Fibroblast of lung (primary cell): ENCODE data around the gene GDPGP1. TPM values are rescaled to one million over a fixed set of nuclear protein-coding genes. Genes with fewer than 3 reads are reported as not detected.
"Not testable (repeated sequence)": the region's sequence is repeated elsewhere in the genome, so short reads cannot be mapped to it uniquely, and the experiment has no call there.

Experiments used
- DNase-seq, 2 donors: peaks; one replicate each; pipeline versions ENCODE4 v3.0.0 to v3.0.0-alpha.2; 2010; ENCODE audit warnings: low read depth in 2 of 2
- H2AFZ ChIP-seq: 2 replicates; pipeline ENCODE4 v1.5.1; 2012; ENCODE audit warnings: low read length, control low read depth, inconsistent platforms
- H3K27ac ChIP-seq: 2 replicates; pipeline ENCODE4 v1.5.1; 2011; ENCODE audit warnings: low read length, control low read depth; ENCODE audit not compliant: insufficient read depth
- H3K27me3 ChIP-seq: 2 replicates; pipeline ENCODE4 v1.5.1; 2011; ENCODE audit warnings: mild to moderate bottlenecking, low read length; ENCODE audit not compliant: control insufficient read depth, insufficient read depth
- H3K36me3 ChIP-seq: 2 replicates; pipeline ENCODE4 v1.5.1; 2011; ENCODE audit warnings: low read length; ENCODE audit not compliant: control insufficient read depth, insufficient read depth
- H3K4me1 ChIP-seq: 2 replicates; pipeline ENCODE4 v1.5.1; 2011; ENCODE audit warnings: low read length; ENCODE audit not compliant: control insufficient read depth, insufficient read depth; ENCODE audit errors: extremely low read depth
- H3K4me2 ChIP-seq: 2 replicates; pipeline ENCODE4 v1.5.1; 2011; ENCODE audit warnings: low read length, control low read depth; ENCODE audit not compliant: insufficient read depth; ENCODE audit errors: extremely low read depth
- H3K4me3 ChIP-seq, 4 experiments: fragments of 200-600 bp in 1 of 4; sonication (generic) in 1 of 4; replicated peaks in 1 of 4; 2 replicates each; pipeline ENCODE4 v1.5.1; 2011 to 2016; ENCODE audit warnings: low read length in 4 of 4, low read depth in 3 of 4, mild to moderate bottlenecking in 3 of 4, control low read depth in 2 of 4, inconsistent platforms in 1 of 4, mixed read lengths in 1 of 4; ENCODE audit not compliant: insufficient read depth in 1 of 4; ENCODE audit errors: control extremely low read depth in 1 of 4
- H3K79me2 ChIP-seq: 2 replicates; pipeline ENCODE4 v1.5.1; 2012; ENCODE audit warnings: mild to moderate bottlenecking, low read length, inconsistent platforms; ENCODE audit not compliant: control insufficient read depth, insufficient read depth
- H3K9ac ChIP-seq: 2 replicates; pipeline ENCODE4 v1.5.1; 2011; ENCODE audit warnings: mild to moderate bottlenecking, low read length, control low read depth; ENCODE audit not compliant: insufficient read depth
- H3K9me3 ChIP-seq: 2 replicates; pipeline ENCODE4 v1.5.1; 2012; ENCODE audit warnings: low read depth, low read length; ENCODE audit not compliant: control insufficient read depth, insufficient read depth
- H4K20me1 ChIP-seq: 2 replicates; pipeline ENCODE4 v1.5.1; 2011; ENCODE audit warnings: low read length; ENCODE audit not compliant: control insufficient read depth, insufficient read depth; ENCODE audit errors: extremely low read depth
- EZH2 ChIP-seq: IDR thresholded peaks from 2 replicates; pipeline ENCODE4 v1.5.1; 2012; ENCODE audit warnings: low read length, control low read depth, mild to moderate bottlenecking; ENCODE audit errors: missing control alignments
- polyA plus RNA-seq, 2 donors: library from polyadenylated mRNA; depleted of rRNA in 1 of 2; stranded (reverse) in 1 of 2; unstranded in 1 of 2; fragments of >200 nt; gene quantifications; 2 replicates each; pipeline ENCODE4 v1.2.1, GENCODE V29; 2011 to 2012; ENCODE audit warnings: missing spikeins in 1 of 2
- total RNA-seq: library from RNA; depleted of rRNA; stranded (reverse); fragments of >200 nt; gene quantifications from 2 replicates; pipeline ENCODE4 v1.2.1, GENCODE V29; 2014
- TF ChIP-seq, protein P1 (sequence below), 2 donors: IDR thresholded peaks in 1 of 2; conservative IDR thresholded peaks in 1 of 2; 1 replicate in 1 of 2; 2 replicates in 1 of 2; pipeline ENCODE4 v1.5.1; 2011 to 2012; ENCODE audit warnings: low read length in 2 of 2, control low read depth in 1 of 2, inconsistent platforms in 1 of 2, low read depth in 1 of 2, mild to moderate bottlenecking in 1 of 2

Gene GDPGP1
- total and polyA plus RNA-seq, 2 donors (not counting 1 experiment from before 2014, with no cell fraction given) = 1.9 to 9.7 TPM

DNA sequence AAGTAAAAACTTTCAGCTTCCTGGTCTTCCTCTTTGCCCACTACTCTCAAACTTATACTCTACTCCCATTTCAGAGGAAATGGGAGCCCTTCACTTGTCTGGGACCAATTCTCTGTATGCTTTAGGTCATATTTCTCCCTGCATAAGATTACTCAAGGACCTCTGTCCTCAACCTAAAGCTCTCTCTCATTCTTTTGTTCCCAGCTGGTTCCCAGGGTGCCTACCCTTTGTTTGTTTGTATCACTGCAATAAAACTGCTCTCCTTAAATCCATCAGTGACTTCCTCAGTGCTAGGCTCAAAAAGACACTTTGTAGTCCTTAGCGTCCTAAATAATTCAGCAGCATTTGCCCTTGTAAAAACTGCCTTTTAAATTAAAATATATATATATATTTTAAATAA lies 34.4 kb downstream of the GDPGP1 start:
- no peak for DNase-seq
- Histone ChIP-seq H2AFZ (no peak overlapping the region), H3K9me3 (no peaks in the 10 kb centered on the region), H3K27ac (no peak overlapping the region), H3K9ac (no peak overlapping the region), H3K27me3 (no peaks in the 10 kb centered on the region), H4K20me1 (no peaks in the 10 kb centered on the region), H3K4me1 (peaks cover 9% of the 10 kb centered on the region), H3K36me3 (peaks cover 5% of the 10 kb centered on the region), H3K79me2 (peaks cover 50% of the 10 kb centered on the region), H3K4me2 (no peak overlapping the region), H3K4me3 (peak overlapping the region in 2 of 4 experiments; percentile 0 to 12)
- TF ChIP-seq, protein P1, sequence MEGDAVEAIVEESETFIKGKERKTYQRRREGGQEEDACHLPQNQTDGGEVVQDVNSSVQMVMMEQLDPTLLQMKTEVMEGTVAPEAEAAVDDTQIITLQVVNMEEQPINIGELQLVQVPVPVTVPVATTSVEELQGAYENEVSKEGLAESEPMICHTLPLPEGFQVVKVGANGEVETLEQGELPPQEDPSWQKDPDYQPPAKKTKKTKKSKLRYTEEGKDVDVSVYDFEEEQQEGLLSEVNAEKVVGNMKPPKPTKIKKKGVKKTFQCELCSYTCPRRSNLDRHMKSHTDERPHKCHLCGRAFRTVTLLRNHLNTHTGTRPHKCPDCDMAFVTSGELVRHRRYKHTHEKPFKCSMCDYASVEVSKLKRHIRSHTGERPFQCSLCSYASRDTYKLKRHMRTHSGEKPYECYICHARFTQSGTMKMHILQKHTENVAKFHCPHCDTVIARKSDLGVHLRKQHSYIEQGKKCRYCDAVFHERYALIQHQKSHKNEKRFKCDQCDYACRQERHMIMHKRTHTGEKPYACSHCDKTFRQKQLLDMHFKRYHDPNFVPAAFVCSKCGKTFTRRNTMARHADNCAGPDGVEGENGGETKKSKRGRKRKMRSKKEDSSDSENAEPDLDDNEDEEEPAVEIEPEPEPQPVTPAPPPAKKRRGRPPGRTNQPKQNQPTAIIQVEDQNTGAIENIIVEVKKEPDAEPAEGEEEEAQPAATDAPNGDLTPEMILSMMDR (conservative IDR thresholded peaks at IDR 0.05 in 1 of 2, IDR thresholded peaks at IDR 0.05 in 1 of 2; ENCODE audit: low read depth in 1 of 2, low read length in 2 of 2) = no peak
- no peak for TF ChIP-seq EZH2

DNA sequence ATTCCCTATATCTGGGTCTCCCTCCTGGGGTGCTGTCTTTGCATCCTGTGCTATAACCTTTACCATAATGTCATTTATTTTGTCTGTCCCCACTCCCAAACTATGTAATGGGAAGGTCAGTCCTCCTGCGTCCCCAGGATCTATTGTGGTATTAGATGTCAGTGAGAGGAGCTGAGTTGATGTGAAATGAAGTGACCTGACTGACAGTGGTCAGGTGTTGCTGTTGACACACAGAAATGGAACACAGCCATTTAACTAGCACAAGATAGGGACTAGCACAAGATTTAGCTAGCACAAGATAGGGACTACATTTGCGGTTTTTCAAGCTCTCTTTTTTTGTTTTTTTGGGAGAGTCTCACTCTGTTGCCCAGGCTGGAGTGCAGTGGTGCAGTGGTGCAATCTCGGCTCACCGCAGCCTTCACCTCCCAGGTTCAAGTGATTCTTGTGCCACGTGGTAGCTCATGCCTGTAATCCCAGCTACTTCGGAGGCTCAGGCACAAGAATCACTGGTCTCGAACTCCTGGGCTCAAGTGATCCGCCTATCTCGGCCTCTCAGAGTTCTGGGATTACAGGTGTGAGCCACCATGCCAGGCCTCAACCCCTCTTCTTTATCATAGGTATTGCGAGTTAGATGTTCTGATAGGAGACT lies 36.6 kb downstream of the GDPGP1 start:
- H3K27me3 ChIP-seq = no peaks in the 10 kb centered on the region
- H3K36me3 ChIP-seq = peaks cover 8% of the 10 kb centered on the region
- no peak overlapping the region for H3K27ac ChIP-seq
- TF ChIP-seq, protein P1 (conservative IDR thresholded peaks at IDR 0.05 in 1 of 2, IDR thresholded peaks at IDR 0.05 in 1 of 2; ENCODE audit: low read depth in 1 of 2, low read length in 2 of 2) = no peak
- no peak for TF ChIP-seq EZH2
- no peak overlapping the region for H2AFZ ChIP-seq
- H3K79me2 ChIP-seq = peaks cover 50% of the 10 kb centered on the region
- no peak for DNase-seq
- no peak overlapping the region for H3K9ac ChIP-seq
- no peaks in the 10 kb centered on the region for H3K9me3 ChIP-seq
- H4K20me1 ChIP-seq = no peaks in the 10 kb centered on the region
- H3K4me3 ChIP-seq = no peak overlapping the region
- H3K4me2 ChIP-seq = no peak overlapping the region
- H3K4me1 ChIP-seq = peaks cover 3% of the 10 kb centered on the region

DNA sequence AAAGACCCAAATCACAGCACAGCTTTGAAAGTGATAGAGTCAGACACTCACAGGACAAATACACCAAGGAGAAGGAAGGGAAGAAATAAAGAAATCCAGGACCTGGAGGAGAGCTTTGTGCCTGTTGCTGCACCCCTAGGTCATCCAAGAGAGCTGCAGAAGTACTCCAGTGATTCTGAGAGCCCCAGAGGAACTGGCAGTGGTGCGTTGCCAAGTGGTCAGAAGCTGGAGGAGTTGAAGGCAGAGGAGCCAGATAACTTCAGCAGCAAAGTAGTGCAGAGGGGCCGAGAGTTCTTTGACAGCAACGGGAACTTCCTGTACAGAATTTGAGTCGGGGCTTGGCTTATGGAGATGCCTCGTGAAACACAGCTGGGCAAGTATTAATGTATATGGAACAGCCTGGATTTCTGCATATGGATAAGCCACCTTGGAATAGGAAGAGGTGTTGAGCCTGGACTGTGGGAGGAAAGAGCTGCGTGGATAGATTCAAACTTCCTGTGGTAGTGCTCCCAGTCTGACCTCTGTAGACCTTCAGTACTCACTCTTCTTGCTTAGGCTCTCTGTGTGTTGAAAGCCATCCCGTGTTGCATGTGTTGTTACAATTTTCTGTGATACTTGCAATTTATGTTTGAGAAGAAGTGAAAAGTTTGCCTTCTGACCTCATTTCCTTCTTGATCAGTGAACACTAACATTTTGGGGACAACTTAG lies 37.6 kb downstream of the GDPGP1 start:
- Histone ChIP-seq H3K9me3 (no peaks in the 10 kb centered on the region), H3K27me3 (no peaks in the 10 kb centered on the region), H2AFZ (no peak overlapping the region), H3K36me3 (peaks cover 8% of the 10 kb centered on the region), H3K79me2 (peaks cover 42% of the 10 kb centered on the region), H3K4me3 (no peak overlapping the region), H4K20me1 (no peaks in the 10 kb centered on the region), H3K9ac (no peak overlapping the region), H3K27ac (no peak overlapping the region), H3K4me2 (no peak overlapping the region), H3K4me1 (peaks cover 3% of the 10 kb centered on the region)
- no peak for TF ChIP-seq EZH2
- TF ChIP-seq, protein P1 (conservative IDR thresholded peaks at IDR 0.05 in 1 of 2, IDR thresholded peaks at IDR 0.05 in 1 of 2; ENCODE audit: low read depth in 1 of 2, low read length in 2 of 2) = no peak
- no peak for DNase-seq

- not testable (repeated sequence) for H3K4me2 ChIP-seq, H3K36me3 ChIP-seq, H4K20me1 ChIP-seq, H3K9ac ChIP-seq, H3K4me3 ChIP-seq, H3K27ac ChIP-seq, H2AFZ ChIP-seq, H3K9me3 ChIP-seq, DNase-seq, H3K4me1 ChIP-seq, H3K79me2 ChIP-seq, H3K27me3 ChIP-seq
These were observed 44.5 kb downstream of the GDPGP1 start for GRCh38 chr15:90278467-90278866.
